ENCODE results near the gene EIF3I.

DNA sequence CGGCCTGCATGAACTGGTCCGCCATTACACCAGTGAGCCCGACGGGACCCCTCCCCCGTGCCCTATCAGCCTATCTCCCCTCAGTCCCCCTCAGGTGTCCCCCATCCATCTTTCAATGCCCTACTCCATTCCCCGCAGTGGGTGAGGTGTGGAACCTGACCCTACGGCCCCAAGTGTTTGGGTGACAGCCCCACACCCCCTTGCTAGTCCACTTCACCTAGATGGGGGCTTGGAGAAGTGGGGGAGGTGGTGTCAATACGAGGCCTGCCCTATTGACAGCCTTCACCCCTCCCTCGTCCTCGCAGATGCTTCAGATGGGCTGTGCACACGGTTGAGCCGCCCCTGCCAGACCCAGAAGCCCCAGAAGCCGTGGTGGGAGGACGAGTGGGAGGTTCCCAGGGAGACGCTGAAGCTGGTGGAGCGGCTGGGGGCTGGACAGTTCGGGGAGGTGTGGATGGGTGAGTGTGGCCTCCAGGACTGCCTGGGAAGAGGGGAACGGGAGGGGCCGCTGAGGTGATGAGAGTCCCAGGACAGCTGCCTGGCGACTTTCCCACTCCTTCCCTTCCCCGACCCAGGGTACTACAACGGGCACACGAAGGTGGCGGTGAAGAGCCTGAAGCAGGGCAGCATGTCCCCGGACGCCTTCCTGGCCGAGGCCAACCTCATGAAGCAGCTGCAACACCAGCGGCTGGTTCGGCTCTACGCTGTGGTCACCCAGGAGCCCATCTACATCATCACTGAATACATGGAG lies 54.0 kb downstream of the EIF3I start:
- TF ChIP-seq, protein P1, sequence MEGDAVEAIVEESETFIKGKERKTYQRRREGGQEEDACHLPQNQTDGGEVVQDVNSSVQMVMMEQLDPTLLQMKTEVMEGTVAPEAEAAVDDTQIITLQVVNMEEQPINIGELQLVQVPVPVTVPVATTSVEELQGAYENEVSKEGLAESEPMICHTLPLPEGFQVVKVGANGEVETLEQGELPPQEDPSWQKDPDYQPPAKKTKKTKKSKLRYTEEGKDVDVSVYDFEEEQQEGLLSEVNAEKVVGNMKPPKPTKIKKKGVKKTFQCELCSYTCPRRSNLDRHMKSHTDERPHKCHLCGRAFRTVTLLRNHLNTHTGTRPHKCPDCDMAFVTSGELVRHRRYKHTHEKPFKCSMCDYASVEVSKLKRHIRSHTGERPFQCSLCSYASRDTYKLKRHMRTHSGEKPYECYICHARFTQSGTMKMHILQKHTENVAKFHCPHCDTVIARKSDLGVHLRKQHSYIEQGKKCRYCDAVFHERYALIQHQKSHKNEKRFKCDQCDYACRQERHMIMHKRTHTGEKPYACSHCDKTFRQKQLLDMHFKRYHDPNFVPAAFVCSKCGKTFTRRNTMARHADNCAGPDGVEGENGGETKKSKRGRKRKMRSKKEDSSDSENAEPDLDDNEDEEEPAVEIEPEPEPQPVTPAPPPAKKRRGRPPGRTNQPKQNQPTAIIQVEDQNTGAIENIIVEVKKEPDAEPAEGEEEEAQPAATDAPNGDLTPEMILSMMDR (IDR thresholded peaks at IDR 0.05) = no peak
- TF ChIP-seq ZFX (IDR thresholded peaks at IDR 0.05; ENCODE audit: borderline replicate concordance) = no peak

Measured in 22Rv1 (cell line).